NCI-H226 (cell line): ENCODE measurements around the gene ECE1.
A peak's percentile ranks its signal among the peaks of the same experiment; 100 is the strongest.

Experiments
- DNase-seq: peaks from one replicate; pipeline ENCODE4 v3.0.0-alpha.2; 2015

Gene ECE1

GRCh38 chr1:21266119-21266774 is 24.0 kb downstream of the ECE1 start:
- no peak for DNase-seq

- no peak for DNase-seq
These were observed 24.6 kb downstream of the ECE1 start for GRCh38 chr1:21265644-21266043.

- DNase-seq, result no peak
These were observed 25.4 kb downstream of the ECE1 start for GRCh38 chr1:21264898-21265297.

- DNase-seq, result no peak
These were observed 26.5 kb downstream of the ECE1 start for GRCh38 chr1:21263653-21264225.

- no peak for DNase-seq
These were observed 27.2 kb downstream of the ECE1 start for GRCh38 chr1:21263052-21263429.

GRCh38 chr1:21262293-21263051 is 27.8 kb downstream of the ECE1 start:
- no peak for DNase-seq

GRCh38 chr1:21261551-21262292 is 28.5 kb downstream of the ECE1 start:
- DNase-seq, result peak; percentile 12

GRCh38 chr1:21260405-21261125 is 29.7 kb downstream of the ECE1 start:
- no peak for DNase-seq

GRCh38 chr1:21259316-21260076 is 30.8 kb downstream of the ECE1 start:
- no peak for DNase-seq

- no peak for DNase-seq
These were observed 31.7 kb downstream of the ECE1 start for GRCh38 chr1:21258331-21259134.

GRCh38 chr1:21257431-21258135 is 32.7 kb downstream of the ECE1 start:
- DNase-seq, result no peak

- DNase-seq, result no peak
These were observed 33.5 kb downstream of the ECE1 start for GRCh38 chr1:21256776-21257175.

GRCh38 chr1:21255943-21256320 is 34.3 kb downstream of the ECE1 start:
- no peak for DNase-seq

GRCh38 chr1:21255284-21255942 is 34.9 kb downstream of the ECE1 start:
- DNase-seq, result peak; percentile 64

GRCh38 chr1:21254335-21254951 is 35.8 kb downstream of the ECE1 start:
- no peak for DNase-seq

- DNase-seq, result peak; percentile 85
These were observed 38.3 kb downstream of the ECE1 start for GRCh38 chr1:21251773-21252471.

GRCh38 chr1:21249940-21250493 is 40.2 kb downstream of the ECE1 start:
- DNase-seq, result no peak

GRCh38 chr1:21247892-21248715 is 42.2 kb downstream of the ECE1 start:
- DNase-seq, result no peak
